ENCODE data around the gene TNIK.

GRCh38 chr3:171192176-171192854 is 267.9 kb downstream of the TNIK start:
- TF ChIP-seq CTCF (IDR thresholded peaks at IDR 0.05) (no peak), POLR2A (IDR thresholded peaks at IDR 0.05) (no peak)

All from breast epithelium (tissue), 3 donors.